ENCODE results near the gene KCNK3.

- TF ChIP-seq CTCF (IDR thresholded peaks at IDR 0.05) (no peak), POLR2A (IDR thresholded peaks at IDR 0.05) (no peak)
Observed at GRCh38 chr2:26687801-26688200, 4.7 kb upstream of the KCNK3 start.

All from body of pancreas (tissue), 4 donors.